GM21423 (cell line): ENCODE results near the gene TMEM106A.
"Not testable (repeated sequence)": the region's sequence is repeated elsewhere in the genome, so short reads cannot be mapped to it uniquely, and the experiment has no call there.

Source experiments
- ATAC-seq: cut with Tn5 transposase; IDR thresholded peaks from one replicate; pipeline ENCODE4 v1.9.1; 2021; ENCODE audit warnings: mild to moderate bottlenecking, moderate library complexity; ENCODE audit not compliant: unreplicated experiment

Gene TMEM106A

GRCh38 chr17:43211480-43212402, at the start of gene TMEM106A:
Gene TMEM106A (plus strand): TSS chr17:43211875. CDS start chr17:43213042, 1,167 bp downstream.
- peak; percentile 64 for ATAC-seq

GRCh38 chr17:43165971-43166370, 45.7 kb upstream of the TMEM106A start:
- ATAC-seq = not testable (repeated sequence)

GRCh38 chr17:43169561-43170139, 42.0 kb upstream of the TMEM106A start:
- ATAC-seq = peak; percentile 20

- peak; percentile 61 for ATAC-seq
These were observed 41.4 kb upstream of the TMEM106A start for GRCh38 chr17:43170140-43170765.

GRCh38 chr17:43170766-43171585, 40.7 kb upstream of the TMEM106A start, which contains the start of gene NBR1:
Gene NBR1 (plus strand): TSS chr17:43171214. CDS start chr17:43175800, 4,586 bp downstream.
- ATAC-seq = peak; percentile 72

- no peak for ATAC-seq
These were observed 39.8 kb upstream of the TMEM106A start for GRCh38 chr17:43171586-43172487.

GRCh38 chr17:43175213-43176118, 36.2 kb upstream of the TMEM106A start:
- no peak for ATAC-seq

GRCh38 chr17:43176119-43176570, 35.5 kb upstream of the TMEM106A start:
- no peak for ATAC-seq

- no peak for ATAC-seq
These were observed 27.8 kb upstream of the TMEM106A start for GRCh38 chr17:43183921-43184320.

- not testable (repeated sequence) for ATAC-seq
These were observed 25.0 kb upstream of the TMEM106A start for GRCh38 chr17:43186656-43187055.

- ATAC-seq = no peak
These were observed 18.4 kb upstream of the TMEM106A start for GRCh38 chr17:43193251-43193650.

GRCh38 chr17:43199633-43200032, 12.0 kb upstream of the TMEM106A start:
- ATAC-seq = no peak

- ATAC-seq = no peak
These were observed 11.5 kb upstream of the TMEM106A start for GRCh38 chr17:43200127-43200526.

GRCh38 chr17:43203013-43203412, 8.7 kb upstream of the TMEM106A start:
- ATAC-seq = not testable (repeated sequence)

- ATAC-seq = no peak
These were observed 1.1 kb upstream of the TMEM106A start for GRCh38 chr17:43210576-43210975.

- no peak for ATAC-seq
These were observed 574 bp upstream of the TMEM106A start for GRCh38 chr17:43211123-43211479.

- ATAC-seq = no peak
These were observed 1.2 kb downstream of the TMEM106A start for GRCh38 chr17:43212641-43213490.

- no peak for ATAC-seq
These were observed 1.9 kb downstream of the TMEM106A start for GRCh38 chr17:43213545-43213944.
